ENCODE results near the gene EFCC1.
"Not testable (repeated sequence)": the region's sequence is repeated elsewhere in the genome, so short reads cannot be mapped to it uniquely, and the experiment has no call there.

EFCC1 gene

GRCh38 chr3:129051871-129052340 lies 50.8 kb downstream of the EFCC1 start:
- in situ Hi-C loops (cut with MboI; ENCODE audit: low sequenced_read_pairs), result no loop called here

GRCh38 chr3:129052675-129053074 lies 51.6 kb downstream of the EFCC1 start:
- in situ Hi-C loops (cut with MboI; ENCODE audit: low sequenced_read_pairs), result no loop called here

- in situ Hi-C loops (cut with MboI; ENCODE audit: low sequenced_read_pairs), result no loop called here
Observed at GRCh38 chr3:129054605-129055104, 53.6 kb downstream of the EFCC1 start.

- in situ Hi-C loops (cut with MboI; ENCODE audit: low sequenced_read_pairs), result no loop called here
Observed at GRCh38 chr3:129056451-129057173, 55.5 kb downstream of the EFCC1 start.

GRCh38 chr3:129057249-129057648 lies 56.1 kb downstream of the EFCC1 start:
- in situ Hi-C loops (cut with MboI; ENCODE audit: low sequenced_read_pairs), result no loop called here

GRCh38 chr3:129058441-129059200 lies 57.5 kb downstream of the EFCC1 start:
- in situ Hi-C loops (cut with MboI; ENCODE audit: low sequenced_read_pairs), result no loop called here

- in situ Hi-C loops (cut with MboI; ENCODE audit: low sequenced_read_pairs), result no loop called here
Observed at GRCh38 chr3:129059311-129059958, 58.3 kb downstream of the EFCC1 start.

GRCh38 chr3:129060276-129061022 lies 59.3 kb downstream of the EFCC1 start, which contains the start of gene GP9:
GP9 (plus strand) TSS chr3:129060779; CDS start chr3:129061740, 961 bp downstream.
- in situ Hi-C loops (cut with MboI; ENCODE audit: low sequenced_read_pairs), result no loop called here

GRCh38 chr3:129061023-129061887 lies 60.2 kb downstream of the EFCC1 start:
- in situ Hi-C loops (cut with MboI; ENCODE audit: low sequenced_read_pairs), result no loop called here

- in situ Hi-C loops (cut with MboI; ENCODE audit: low sequenced_read_pairs), result no loop called here
Observed at GRCh38 chr3:129061888-129062834, 61.1 kb downstream of the EFCC1 start.

- in situ Hi-C loops (cut with MboI; ENCODE audit: low sequenced_read_pairs), result no loop called here
Observed at GRCh38 chr3:129063091-129063640, 62.1 kb downstream of the EFCC1 start.

- in situ Hi-C loops (cut with MboI; ENCODE audit: low sequenced_read_pairs), result no loop called here
Observed at GRCh38 chr3:129063841-129064482, 62.9 kb downstream of the EFCC1 start.

GRCh38 chr3:129065016-129065719 lies 64.1 kb downstream of the EFCC1 start:
- in situ Hi-C loops (cut with MboI; ENCODE audit: low sequenced_read_pairs), result no loop called here

- in situ Hi-C loops (cut with MboI; ENCODE audit: low sequenced_read_pairs), result no loop called here
Observed at GRCh38 chr3:129065720-129066073, 64.6 kb downstream of the EFCC1 start.

- in situ Hi-C loops (cut with MboI; ENCODE audit: low sequenced_read_pairs), result not testable (repeated sequence)
Observed at GRCh38 chr3:129067719-129068118, 66.6 kb downstream of the EFCC1 start.

- in situ Hi-C loops (cut with MboI; ENCODE audit: low sequenced_read_pairs), result no loop called here
Observed at GRCh38 chr3:129068291-129068886, 67.3 kb downstream of the EFCC1 start.
